ENCODE measurements around the gene SNCA. TPM values are rescaled to one million over a fixed set of nuclear protein-coding genes. Genes with fewer than 3 reads are reported as not detected.

Gene SNCA
- total RNA-seq, 2 donors from 2014 or later, result 6.2 to 19.8 TPM

GRCh38 chr4:89836031-89836745, 773 bp downstream of the SNCA start:
- no peak for ATAC-seq
- Mint-ChIP-seq H3K4me3 (peak overlapping the region; percentile 76), H3K27ac (peak overlapping the region in 1 of 2 donors; percentile 49), H3K36me3 (peaks cover 4% of the 10 kb centered on the region), H3K4me1 (ENCODE audit: low read depth in 2 of 2) (peaks cover 11 to 29% of the 10 kb centered on the region in 2 donors), H3K9me3 (no peaks in the 10 kb centered on the region), H3K27me3 (peaks cover 22 to 63% of the 10 kb centered on the region in 2 donors)
- no peak for DNase-seq (ENCODE audit: low spot score)

GRCh38 chr4:89835413-89835812, 1.5 kb downstream of the SNCA start:
- Mint-ChIP-seq H3K36me3 (peaks cover 4% of the 10 kb centered on the region), H3K9me3 (no peaks in the 10 kb centered on the region), H3K4me1 (ENCODE audit: low read depth in 2 of 2) (peaks cover 11 to 32% of the 10 kb centered on the region in 2 donors), H3K27me3 (peaks cover 17 to 55% of the 10 kb centered on the region in 2 donors), H3K27ac (peak overlapping the region in 1 of 2 donors; percentile 49), H3K4me3 (peak overlapping the region; percentile 76)
- ATAC-seq (no peak), DNase-seq (ENCODE audit: low spot score) (no peak)

GRCh38 chr4:89834486-89835209, 2.3 kb downstream of the SNCA start:
- H3K4me1 Mint-ChIP-seq (ENCODE audit: low read depth in 2 of 2), result peaks cover 17 to 38% of the 10 kb centered on the region in 2 donors
- H3K36me3 Mint-ChIP-seq, result peaks cover 4% of the 10 kb centered on the region
- H3K27ac Mint-ChIP-seq, result no peak overlapping the region
- ATAC-seq, result no peak
- peak overlapping the region; percentile 12 for H3K4me3 Mint-ChIP-seq
- no peak for DNase-seq (ENCODE audit: low spot score)
- peaks cover 15 to 50% of the 10 kb centered on the region in 2 donors for H3K27me3 Mint-ChIP-seq
- H3K9me3 Mint-ChIP-seq, result no peaks in the 10 kb centered on the region

- H3K27ac Mint-ChIP-seq, result peak overlapping the region; percentile 56 to 72
- ATAC-seq (peak; percentile 91 to 97), DNase-seq (ENCODE audit: low spot score) (peak; percentile 84)
- H3K4me1 Mint-ChIP-seq (ENCODE audit: low read depth in 2 of 2), result peaks cover 13 to 25% of the 10 kb centered on the region in 2 donors
- H3K36me3 Mint-ChIP-seq, result peaks cover 6% of the 10 kb centered on the region
- H3K4me3 Mint-ChIP-seq, result peak overlapping the region; percentile 69
- H3K9me3 Mint-ChIP-seq, result no peaks in the 10 kb centered on the region
- peaks cover 0 to 11% of the 10 kb centered on the region in 2 donors for H3K27me3 Mint-ChIP-seq
Measured at GRCh38 chr4:89829470-89830138, 7.4 kb downstream of the SNCA start.

- ATAC-seq (no peak), DNase-seq (ENCODE audit: low spot score) (no peak)
- Mint-ChIP-seq H3K4me1 (ENCODE audit: low read depth in 2 of 2) (peaks cover 0 to 8% of the 10 kb centered on the region in 2 donors), H3K36me3 (no peaks in the 10 kb centered on the region), H3K4me3 (no peak overlapping the region), H3K27ac (no peak overlapping the region), H3K27me3 (peaks cover 0 to 3% of the 10 kb centered on the region in 2 donors), H3K9me3 (no peaks in the 10 kb centered on the region)
Measured at GRCh38 chr4:89823416-89823815, 13.5 kb downstream of the SNCA start.

GRCh38 chr4:89821612-89822011, 15.3 kb downstream of the SNCA start:
- H3K27me3 Mint-ChIP-seq, result peaks cover 0 to 3% of the 10 kb centered on the region in 2 donors
- no peak overlapping the region for H3K4me3 Mint-ChIP-seq
- peaks cover 0 to 4% of the 10 kb centered on the region in 2 donors for H3K4me1 Mint-ChIP-seq (ENCODE audit: low read depth in 2 of 2)
- DNase-seq (ENCODE audit: low spot score) (no peak), ATAC-seq (no peak)
- no peaks in the 10 kb centered on the region for H3K9me3 Mint-ChIP-seq
- no peaks in the 10 kb centered on the region for H3K36me3 Mint-ChIP-seq
- no peak overlapping the region for H3K27ac Mint-ChIP-seq

- no peak overlapping the region for H3K27ac Mint-ChIP-seq
- peaks cover 0 to 2% of the 10 kb centered on the region in 2 donors for H3K4me1 Mint-ChIP-seq (ENCODE audit: low read depth in 2 of 2)
- H3K36me3 Mint-ChIP-seq, result no peaks in the 10 kb centered on the region
- DNase-seq (ENCODE audit: low spot score) (no peak), ATAC-seq (no peak)
- no peak overlapping the region for H3K4me3 Mint-ChIP-seq
- no peaks in the 10 kb centered on the region for H3K9me3 Mint-ChIP-seq
- H3K27me3 Mint-ChIP-seq, result peaks cover 0 to 3% of the 10 kb centered on the region in 2 donors
Measured at GRCh38 chr4:89820010-89820409, 17.0 kb downstream of the SNCA start.

GRCh38 chr4:89814362-89814761, 22.6 kb downstream of the SNCA start:
- H3K27me3 Mint-ChIP-seq, result no peaks in the 10 kb centered on the region
- no peaks in the 10 kb centered on the region for H3K9me3 Mint-ChIP-seq
- no peak overlapping the region for H3K27ac Mint-ChIP-seq
- H3K36me3 Mint-ChIP-seq, result no peaks in the 10 kb centered on the region
- H3K4me1 Mint-ChIP-seq (ENCODE audit: low read depth in 2 of 2), result no peaks in the 10 kb centered on the region
- DNase-seq (ENCODE audit: low spot score) (no peak), ATAC-seq (no peak)
- H3K4me3 Mint-ChIP-seq, result no peak overlapping the region

GRCh38 chr4:89813197-89813596, 23.8 kb downstream of the SNCA start:
- no peaks in the 10 kb centered on the region for H3K36me3 Mint-ChIP-seq
- H3K27ac Mint-ChIP-seq, result no peak overlapping the region
- DNase-seq (ENCODE audit: low spot score) (no peak), ATAC-seq (no peak)
- H3K27me3 Mint-ChIP-seq, result no peaks in the 10 kb centered on the region
- H3K9me3 Mint-ChIP-seq, result no peaks in the 10 kb centered on the region
- no peaks in the 10 kb centered on the region for H3K4me1 Mint-ChIP-seq (ENCODE audit: low read depth in 2 of 2)
- H3K4me3 Mint-ChIP-seq, result no peak overlapping the region

- Mint-ChIP-seq H3K9me3 (no peaks in the 10 kb centered on the region), H3K27ac (no peak overlapping the region), H3K4me3 (no peak overlapping the region), H3K4me1 (ENCODE audit: low read depth in 2 of 2) (no peaks in the 10 kb centered on the region), H3K36me3 (no peaks in the 10 kb centered on the region), H3K27me3 (no peaks in the 10 kb centered on the region)
- no peak for ATAC-seq
- no peak for DNase-seq (ENCODE audit: low spot score)
Measured at GRCh38 chr4:89807441-89808140, 29.4 kb downstream of the SNCA start.

- no peak overlapping the region for H3K4me3 Mint-ChIP-seq
- no peak overlapping the region for H3K27ac Mint-ChIP-seq
- no peaks in the 10 kb centered on the region for H3K36me3 Mint-ChIP-seq
- no peaks in the 10 kb centered on the region for H3K27me3 Mint-ChIP-seq
- no peaks in the 10 kb centered on the region for H3K4me1 Mint-ChIP-seq (ENCODE audit: low read depth in 2 of 2)
- no peaks in the 10 kb centered on the region for H3K9me3 Mint-ChIP-seq
- ATAC-seq, result no peak
- DNase-seq (ENCODE audit: low spot score), result no peak
Measured at GRCh38 chr4:89805297-89805696, 31.7 kb downstream of the SNCA start.

- H3K9me3 Mint-ChIP-seq, result no peaks in the 10 kb centered on the region
- H3K4me3 Mint-ChIP-seq, result no peak overlapping the region
- H3K4me1 Mint-ChIP-seq (ENCODE audit: low read depth in 2 of 2), result no peaks in the 10 kb centered on the region
- ATAC-seq (no peak), DNase-seq (ENCODE audit: low spot score) (no peak)
- H3K27ac Mint-ChIP-seq, result no peak overlapping the region
- H3K27me3 Mint-ChIP-seq, result no peaks in the 10 kb centered on the region
- no peaks in the 10 kb centered on the region for H3K36me3 Mint-ChIP-seq
Measured at GRCh38 chr4:89803915-89804314, 33.0 kb downstream of the SNCA start.

- no peak overlapping the region for H3K4me3 Mint-ChIP-seq
- H3K27ac Mint-ChIP-seq, result no peak overlapping the region
- H3K4me1 Mint-ChIP-seq (ENCODE audit: low read depth in 2 of 2), result no peaks in the 10 kb centered on the region
- DNase-seq (ENCODE audit: low spot score) (no peak), ATAC-seq (no peak)
- H3K27me3 Mint-ChIP-seq, result no peaks in the 10 kb centered on the region
- H3K9me3 Mint-ChIP-seq, result no peaks in the 10 kb centered on the region
- H3K36me3 Mint-ChIP-seq, result no peaks in the 10 kb centered on the region
Measured at GRCh38 chr4:89803036-89803435, 33.9 kb downstream of the SNCA start.
